ENCODE results near the gene STAT5B.
A peak's percentile ranks its signal among the peaks of the same experiment; 100 is the strongest.
"Not testable (repeated sequence)": the region's sequence is repeated elsewhere in the genome, so short reads cannot be mapped to it uniquely, and the experiment has no call there.

STAT5B gene

GRCh38 chr17:42266462-42266861, 9.7 kb downstream of the STAT5B start:
- DNase-seq, result no peak

DNA sequence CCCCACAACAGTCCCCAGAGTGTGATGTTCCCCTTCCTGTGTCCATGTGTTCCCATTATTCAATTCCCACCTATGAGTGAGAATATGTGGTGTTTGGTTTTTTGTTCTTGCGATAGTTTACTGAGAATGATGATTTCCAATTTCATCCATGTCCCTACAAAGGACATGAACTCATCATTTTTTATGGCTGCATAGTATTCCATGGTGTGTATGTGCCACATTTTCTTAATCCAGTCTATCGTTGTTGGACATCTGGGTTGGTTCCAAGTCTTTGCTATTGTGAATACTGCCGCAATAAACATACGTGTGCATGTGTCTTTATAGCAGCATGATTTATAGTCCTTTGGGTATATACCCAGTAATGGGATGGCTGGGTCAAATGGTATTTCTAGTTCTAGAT, 11.8 kb downstream of the STAT5B start:
- DNase-seq, result not testable (repeated sequence)

GRCh38 chr17:42260318-42260717, 15.9 kb downstream of the STAT5B start:
- no peak for DNase-seq

DNA sequence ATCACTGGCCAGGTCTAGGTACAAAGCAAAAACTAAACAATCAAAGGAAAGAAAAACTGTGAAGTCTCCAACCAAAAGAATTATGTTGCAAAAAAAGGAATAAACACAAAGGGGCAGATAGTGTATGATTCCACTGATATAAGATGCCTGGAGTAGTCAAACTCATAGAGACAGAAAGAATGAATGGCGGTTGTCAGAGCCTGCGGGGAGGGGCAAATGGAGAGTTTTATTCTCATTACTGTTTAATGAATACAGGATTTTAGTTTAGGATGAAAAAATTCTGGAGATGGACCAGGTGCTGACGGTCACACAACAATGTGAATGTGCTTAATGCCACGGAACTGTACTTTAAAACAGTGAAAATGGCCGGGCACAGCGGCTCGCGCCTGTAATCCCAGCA, 20.7 kb downstream of the STAT5B start:
- no peak for DNase-seq

GRCh38 chr17:42253578-42253977, 22.6 kb downstream of the STAT5B start:
- DNase-seq, result no peak

DNA sequence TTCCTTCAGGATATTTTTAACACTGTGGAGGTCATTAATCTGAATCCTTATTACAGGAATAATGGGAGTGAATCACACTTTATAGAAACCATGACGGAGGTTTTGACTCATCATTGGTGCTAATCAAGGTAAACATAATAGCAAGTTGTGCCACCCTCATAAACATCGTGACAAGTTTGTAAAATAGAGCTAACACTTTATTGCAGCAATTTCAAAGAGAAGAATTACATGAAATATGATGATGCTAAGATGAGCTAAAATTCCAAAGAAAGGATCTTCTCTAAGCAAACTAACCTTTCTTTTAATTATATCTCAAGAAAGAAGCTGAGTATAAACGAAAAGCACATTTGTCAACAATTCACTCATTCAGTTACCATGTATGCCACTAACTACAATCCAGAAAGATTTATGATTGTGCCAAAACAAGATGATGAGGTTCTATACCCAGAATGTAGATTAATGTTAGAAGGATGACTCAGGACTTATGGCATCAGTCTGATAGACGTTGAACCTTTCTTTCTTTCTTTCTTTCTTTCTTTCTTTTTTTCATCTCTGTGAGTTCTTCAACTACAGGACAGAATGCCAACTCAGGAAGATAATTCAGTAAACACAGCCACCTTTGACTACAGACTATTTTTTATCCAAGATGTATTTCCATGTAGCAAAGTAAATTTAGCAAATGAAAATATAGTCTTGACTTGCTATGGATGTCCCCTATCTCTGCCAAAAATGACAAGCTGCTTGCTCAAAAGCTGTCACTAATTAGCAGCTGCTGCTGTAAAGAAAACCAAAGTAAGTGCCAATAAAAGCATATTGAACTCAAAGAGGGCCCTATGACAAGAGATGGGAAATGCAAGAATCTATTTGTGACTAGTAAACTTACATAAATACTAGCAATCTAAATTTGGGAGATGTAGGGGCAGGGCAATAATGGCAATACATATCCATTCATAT, 23.3 kb downstream of the STAT5B start:
- DNase-seq, result no peak

- DNase-seq, result no peak
These were observed 25.1 kb downstream of the STAT5B start for GRCh38 chr17:42251115-42251514.

GRCh38 chr17:42249681-42250446, 26.3 kb downstream of the STAT5B start:
- DNase-seq, result no peak

GRCh38 chr17:42248351-42249179, 27.6 kb downstream of the STAT5B start:
- peak; percentile 70 for DNase-seq

GRCh38 chr17:42247734-42248133, 28.5 kb downstream of the STAT5B start:
- no peak for DNase-seq

DNA sequence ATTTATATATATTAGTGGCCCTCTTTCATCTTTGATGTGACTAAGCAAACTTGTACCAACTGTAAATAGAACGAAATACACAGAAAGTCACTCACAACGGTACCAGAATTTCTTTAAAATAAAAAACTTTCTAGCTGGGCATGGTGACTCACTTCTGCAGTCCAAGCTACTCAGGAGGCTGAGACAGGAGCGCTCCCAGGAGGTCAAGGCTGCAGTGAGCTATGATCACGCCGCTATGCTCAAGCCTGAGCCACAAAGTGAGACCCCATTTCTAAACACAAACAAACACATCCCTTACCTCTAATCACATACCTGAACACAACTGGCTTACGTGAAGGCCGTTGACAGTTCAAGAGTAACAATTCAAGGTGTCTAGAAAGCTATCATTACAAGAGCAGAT, 29.7 kb downstream of the STAT5B start:
- no peak for DNase-seq

- DNase-seq, result not testable (repeated sequence)
These were observed 31.0 kb downstream of the STAT5B start for GRCh38 chr17:42245183-42245582.

GRCh38 chr17:42244116-42244515, 32.1 kb downstream of the STAT5B start:
- not testable (repeated sequence) for DNase-seq

- no peak for DNase-seq
These were observed 32.7 kb downstream of the STAT5B start for GRCh38 chr17:42243493-42243982.

- no peak for DNase-seq
These were observed 34.3 kb downstream of the STAT5B start for GRCh38 chr17:42241871-42242270.

GRCh38 chr17:42240863-42241262, 35.3 kb downstream of the STAT5B start:
- not testable (repeated sequence) for DNase-seq

- DNase-seq, result no peak
These were observed 36.0 kb downstream of the STAT5B start for GRCh38 chr17:42240201-42240600.

- DNase-seq, result not testable (repeated sequence)
These were observed 36.6 kb downstream of the STAT5B start for GRCh38 chr17:42239576-42239975.

DNA sequence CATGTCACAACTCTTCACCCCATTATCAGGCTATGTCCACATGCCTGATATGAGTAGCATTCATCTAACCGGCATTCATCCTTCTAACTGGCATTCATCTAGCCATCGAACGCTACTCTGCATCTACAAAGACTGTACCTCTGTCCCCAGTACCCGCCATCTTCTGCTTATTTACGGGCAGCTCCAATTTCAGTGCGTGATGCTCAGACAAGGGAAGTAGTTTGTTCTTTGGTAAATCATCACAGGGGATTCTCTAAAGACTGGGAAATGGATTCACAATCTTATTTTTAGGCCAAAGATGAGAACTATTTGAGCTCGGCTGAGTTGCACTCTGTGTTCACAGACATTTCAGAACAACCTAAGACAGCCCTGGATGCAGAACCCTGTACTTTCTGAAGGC, 39.4 kb downstream of the STAT5B start:
- no peak for DNase-seq

DNA sequence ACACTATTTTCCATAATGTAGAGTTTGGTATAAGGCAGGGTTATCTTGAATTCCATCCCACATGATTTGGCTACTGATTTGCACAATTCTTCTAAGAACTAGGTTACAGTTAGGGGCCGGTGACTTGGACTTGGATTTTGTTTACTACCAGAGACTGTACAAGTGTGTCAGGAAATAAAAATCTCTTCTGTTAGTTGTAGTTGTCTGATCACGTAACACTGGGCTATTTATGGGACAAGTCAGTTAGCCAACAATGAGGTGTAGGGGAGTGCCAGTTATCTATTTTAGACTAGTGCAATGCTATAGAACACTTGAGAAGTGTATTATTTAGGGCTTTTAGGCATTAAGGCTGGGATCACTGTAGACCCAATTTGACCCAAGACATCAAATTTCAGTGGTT, 42.2 kb downstream of the STAT5B start:
- no peak for DNase-seq

- no peak for DNase-seq
These were observed 43.0 kb downstream of the STAT5B start for GRCh38 chr17:42233156-42233555.

DNA sequence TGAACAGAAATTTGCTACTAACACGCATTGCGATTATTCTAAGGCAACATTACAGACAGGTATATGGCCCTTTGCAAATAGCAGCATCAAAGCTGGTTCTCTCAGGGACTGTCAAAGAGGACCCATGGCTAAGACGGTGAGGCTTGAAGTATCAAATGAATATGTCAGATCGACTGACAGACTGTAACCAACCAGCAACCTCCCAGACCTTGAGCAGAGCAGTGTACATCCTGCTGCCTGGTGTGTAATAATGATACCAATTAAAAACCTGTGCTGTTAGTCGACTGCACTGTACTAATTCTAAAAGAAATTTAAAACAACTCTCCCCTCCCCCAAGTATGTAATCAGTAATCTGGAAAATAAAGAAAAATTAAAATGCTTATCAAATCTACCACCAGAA, 46.0 kb downstream of the STAT5B start:
- no peak for DNase-seq

Data from right forelimb (tissue), 1 donor.